IMR-90 (cell line): ENCODE measurements around the gene THADA. TPM values are rescaled to one million over a fixed set of nuclear protein-coding genes. Genes with fewer than 3 reads are reported as not detected.
A peak's percentile ranks its signal among the peaks of the same experiment; 100 is the strongest.

Experiments used
- ATAC-seq: fragments of 200-7000 bp; cut with Tn5 transposase; 2 replicates; pipeline ENCODE4 v1.9.1; 2020; ENCODE audit warnings: low read depth, mild to moderate bottlenecking, moderate library complexity
- BruUV-seq: library from RNA; stranded (reverse); fragments of 400-500 nt; replicated peaks from 2 replicates; lab custom pipeline; 2021; lab: Mats Ljungman, UMichigan
- CTCF ChIA-PET: fragments of 300-600 bp; formaldehyde crosslinking; extraction: SDS; loops from one replicate; lab custom pipeline; 2021; ENCODE audit warnings: antibody characterized with exemption; lab: Yijun Ruan, JAX
- POLR2A ChIA-PET: fragments of 300-600 bp; sonication (Branson Sonifier 250); formaldehyde crosslinking; loops from one replicate; lab custom pipeline; 2022; ENCODE audit warnings: antibody characterized with exemption; ENCODE audit not compliant: unreplicated experiment; lab: Charles Lee
- DNase-seq: peaks from one replicate; pipeline ENCODE4 v3.0.0; 2013
- H2AFZ ChIP-seq: replicated peaks from 2 replicates; pipeline ENCODE3; 2013; ENCODE audit warnings: low read length, mild to moderate bottlenecking; ENCODE audit not compliant: poor library complexity
- H2AK5ac ChIP-seq: 2 replicates; pipeline ENCODE4 v1.6.1; 2013; ENCODE audit warnings: low read depth, low read length, inconsistent platforms
- H2AK9ac ChIP-seq: replicated peaks from 2 replicates; pipeline ENCODE3; 2013; ENCODE audit warnings: mild to moderate bottlenecking, low read depth, low read length, moderate library complexity; ENCODE audit not compliant: poor library complexity
- H2BK120ac ChIP-seq: 2 replicates; pipeline ENCODE4 v1.6.1; 2013; ENCODE audit warnings: low read depth, low read length, inconsistent platforms
- H2BK15ac ChIP-seq: 3 replicates; pipeline ENCODE4 v1.6.1; 2013; ENCODE audit warnings: low read depth, low read length, inconsistent platforms
- H2BK20ac ChIP-seq: 2 replicates; pipeline ENCODE4 v1.6.1; 2013; ENCODE audit warnings: low read depth, mild to moderate bottlenecking, inconsistent platforms, low read length, moderate library complexity
- H2BK5ac ChIP-seq: 2 replicates; pipeline ENCODE4 v1.6.1; 2013; ENCODE audit warnings: mild to moderate bottlenecking, low read depth, low read length, inconsistent platforms; ENCODE audit not compliant: poor library complexity, severe bottlenecking
- H3K14ac ChIP-seq: replicated peaks from 2 replicates; pipeline ENCODE4 v1.6.1; 2013; ENCODE audit warnings: low read depth, low read length, inconsistent platforms
- H3K18ac ChIP-seq: 2 replicates; pipeline ENCODE4 v1.6.1; 2013; ENCODE audit warnings: low read depth, low read length, control low read depth
- H3K23ac ChIP-seq: 2 replicates; pipeline ENCODE4 v1.6.1; 2013; ENCODE audit warnings: low read depth, low read length, inconsistent platforms
- H3K27ac ChIP-seq: 2 replicates; pipeline ENCODE4 v1.5.1; 2013; ENCODE audit warnings: mild to moderate bottlenecking, control low read depth, low read length; ENCODE audit not compliant: insufficient read depth
- H3K27me3 ChIP-seq: 2 replicates; pipeline ENCODE4 v1.6.1; 2013; ENCODE audit warnings: low read length; ENCODE audit not compliant: control insufficient read depth, insufficient read depth
- H3K36me3 ChIP-seq: 2 replicates; pipeline ENCODE4 v1.6.1; 2013; ENCODE audit warnings: low read length, mixed read lengths; ENCODE audit not compliant: control insufficient read depth, insufficient read depth
- H3K4ac ChIP-seq: 2 replicates; pipeline ENCODE4 v1.6.1; 2013; ENCODE audit warnings: low read depth, low read length, inconsistent platforms
- H3K4me1 ChIP-seq: 2 replicates; pipeline ENCODE4 v1.6.1; 2013; ENCODE audit warnings: low read length, mixed read lengths; ENCODE audit not compliant: control insufficient read depth, insufficient read depth
- H3K4me2 ChIP-seq: 2 replicates; pipeline ENCODE4 v1.6.1; 2013; ENCODE audit warnings: low read depth, mild to moderate bottlenecking, control low read depth, low read length, moderate library complexity
- H3K4me3 ChIP-seq: 2 replicates; pipeline ENCODE4 v1.5.1; 2013; ENCODE audit warnings: low read depth, mild to moderate bottlenecking, control low read depth, low read length, moderate library complexity; ENCODE audit not compliant: insufficient read depth
- H3K56ac ChIP-seq: 2 replicates; pipeline ENCODE4 v1.6.1; 2013; ENCODE audit warnings: low read length, inconsistent platforms; ENCODE audit not compliant: insufficient read depth; ENCODE audit errors: extremely low read depth
- H3K79me1 ChIP-seq, 2 experiments: 2 replicates each; pipeline ENCODE4 v1.6.1; 2013; ENCODE audit warnings: low read length in 2 of 2, inconsistent platforms in 1 of 2, low read depth in 1 of 2
- H3K9ac ChIP-seq: 2 replicates; pipeline ENCODE4 v1.6.1; 2013; ENCODE audit warnings: low read depth, low read length, control low read depth
- H3K9me1 ChIP-seq: 2 replicates; pipeline ENCODE4 v1.6.1; 2013; ENCODE audit warnings: low read length, inconsistent platforms; ENCODE audit not compliant: insufficient read depth
- H3K9me3 ChIP-seq: 2 replicates; pipeline ENCODE4 v1.6.1; 2013; ENCODE audit warnings: low read length; ENCODE audit not compliant: control insufficient read depth, insufficient read depth
- H4K20me1 ChIP-seq: 2 replicates; pipeline ENCODE4 v1.6.1; 2013; ENCODE audit warnings: low read length, inconsistent platforms; ENCODE audit not compliant: insufficient read depth
- H4K5ac ChIP-seq: 2 replicates; pipeline ENCODE4 v1.6.1; 2013; ENCODE audit warnings: mild to moderate bottlenecking, low read depth, low read length, control low read depth
- H4K8ac ChIP-seq, 2 experiments: 2 replicates each; pipeline ENCODE4 v1.6.1; 2013; ENCODE audit warnings: low read depth in 2 of 2, low read length in 2 of 2, control low read depth in 1 of 2, inconsistent platforms in 1 of 2
- H4K91ac ChIP-seq: 2 replicates; pipeline ENCODE4 v1.6.1; 2013; ENCODE audit warnings: low read depth, low read length, inconsistent platforms; ENCODE audit not compliant: insufficient read depth
- BHLHE40 ChIP-seq: fragments of 150-350 bp; IDR thresholded peaks from 2 replicates; pipeline ENCODE4 v1.6.1; 2016; ENCODE audit warnings: mild to moderate bottlenecking, low read depth, low read length
- CHD1 ChIP-seq: IDR thresholded peaks from 2 replicates; pipeline ENCODE4 v1.6.1; 2012; ENCODE audit warnings: low read depth, low read length, improper control_type of control experiment
- POLR2A ChIP-seq: IDR thresholded peaks from 2 replicates; pipeline ENCODE4 v1.6.1; 2012; ENCODE audit warnings: mild to moderate bottlenecking, low read depth, low read length
- RAD21 ChIP-seq: IDR thresholded peaks from 2 replicates; pipeline ENCODE4 v1.6.1; 2012; ENCODE audit warnings: low read length, improper control_type of control experiment
- RFX5 ChIP-seq: IDR thresholded peaks from 2 replicates; pipeline ENCODE4 v1.8.0; 2012; ENCODE audit warnings: low read depth, mild to moderate bottlenecking, low read length, moderate library complexity
- SMC3 ChIP-seq: fragments of 150-350 bp; IDR thresholded peaks from 2 replicates; pipeline ENCODE4 v1.6.1; 2016; ENCODE audit warnings: low read depth, mild to moderate bottlenecking, antibody characterized with exemption, low read length, moderate library complexity
- USF2 ChIP-seq: fragments of 150-350 bp; IDR thresholded peaks from 2 replicates; pipeline ENCODE4 v1.6.1; 2017; ENCODE audit warnings: mild to moderate bottlenecking, antibody characterized with exemption, low read length, low read depth
- WGBS, 2 experiments: methylation state at CpG; one replicate each; pipeline versions ENCODE4 v1.1.5 to v1.1.7; 2013; ENCODE audit warnings: missing lambda C conversion rate in 2 of 2; ENCODE audit not compliant: insufficient read length in 1 of 2; ENCODE audit errors: extremely low coverage in 2 of 2; 5-methylcytosine and 5-hydroxymethylcytosine counted together
- dilution Hi-C: fragments of 300-500 bp; cut with HindIII; formaldehyde crosslinking; loops from one replicate; pipeline ENCODE4 v1.14.3; 2018; ENCODE audit warnings: low sequenced_read_pairs; ENCODE audit not compliant: unreplicated experiment
- in situ Hi-C: fragments of 300-500 bp; cut with MboI; formaldehyde crosslinking; loops from 3 replicates; pipeline ENCODE4 v1.14.3; 2019; ENCODE audit warnings: low sequenced_read_pairs, inconsistent platforms, mixed read lengths
- intact Hi-C: fragments of 100-400 bp; cut with micrococcal nuclease; formaldehyde crosslinking; loops from 2 replicates; pipeline ENCODE4 v1.10.0; 2022
- polyA plus RNA-seq, 3 experiments: library from polyadenylated mRNA; depleted of rRNA; stranded (reverse); fragments of >200 nt; gene quantifications; 2 replicates each; pipeline ENCODE4 v1.2.3, GENCODE V29; 2012; ENCODE audit warnings: low replicate concordance in 1 of 3
- total RNA-seq: library from RNA; depleted of rRNA; stranded (reverse); fragments of >200 nt; gene quantifications from 2 replicates; pipeline ENCODE4 v1.2.3, GENCODE V29; 2012

The THADA gene
- total and polyA plus RNA-seq, 2 of the 4 experiments (the other 2 are of a cell fraction): 10.5 to 21.3 TPM

- TF ChIP-seq CHD1 (no peak), POLR2A (no peak), RFX5 (no peak), BHLHE40 (no peak), USF2 (no peak), RAD21 (no peak), SMC3 (no peak)
- Histone ChIP-seq H3K23ac (no peak overlapping the region), H3K4ac (peak overlapping the region; percentile 28), H3K4me3 (no peak overlapping the region), H2BK20ac (peak overlapping the region; percentile 70; the same call in 1 of the 2 replicates), H3K4me1 (peaks cover 39% of the 10 kb centered on the region), H4K20me1 (peaks cover 2% of the 10 kb centered on the region; the same call in 1 of the 2 replicates), H3K14ac (peak overlapping the region; percentile 72), H3K27me3 (no peaks in the 10 kb centered on the region), H2AK5ac (peak overlapping the region; percentile 57; the same call in 1 of the 2 replicates), H2BK5ac (no peak overlapping the region), H3K9me1 (peaks cover 20% of the 10 kb centered on the region), H3K4me2 (no peak overlapping the region), H2AFZ (no peak overlapping the region), H3K36me3 (no peaks in the 10 kb centered on the region), H2AK9ac (no peak overlapping the region), H3K27ac (no peak overlapping the region), H4K5ac (peak overlapping the region; percentile 8; the same call in 1 of the 2 replicates), H4K8ac (no peak overlapping the region), H3K79me1 (peaks cover 0 to 11% of the 10 kb centered on the region in 2 experiments; a peak in 2 of 4 replicates), H3K18ac (peak overlapping the region; percentile 30; the same call in 1 of the 2 replicates), H2BK15ac (peak overlapping the region; percentile 63; the same call in 2 of the 3 replicates), H4K91ac (0 out of 2 replicates have a peak overlapping the region, but pooled peaks have one; percentile 25), H3K9me3 (no peaks in the 10 kb centered on the region), H3K9ac (no peak overlapping the region), H2BK120ac (peak overlapping the region; percentile 56; the same call in 1 of the 2 replicates), H3K56ac (no peak overlapping the region)
- BruUV-seq: no TSS peak
- WGBS, 2 experiments: 100% methylated on average over 4 of the region's 13 CpGs; no CpG with 5 or more reads in 1 of the 2 experiments
- dilution Hi-C loops (no loop called here), intact Hi-C loops (loop anchor here (5.0 kb wide), 1 partner anchor 130 kb away; no protein-coding TSS in a partner anchor), in situ Hi-C loops (no loop called here)
- POLR2A ChIA-PET: no interaction called here
- ATAC-seq (no peak), DNase-seq (no peak)
- CTCF ChIA-PET: interaction anchor here (0.5 kb wide), 1 partner anchor 45 kb away, joined by 3 read pairs; no protein-coding TSS in a partner anchor
Measured at GRCh38 chr2:43346602-43347567, 249.0 kb downstream of the THADA start.
